Fibroblast of pulmonary artery (primary cell): ENCODE data around the gene ELAC2.

Source experiments
- DNase-seq: peaks from one replicate; pipeline ENCODE4 v3.0.0-alpha.2; 2010; ENCODE audit warnings: low read depth
- H3K4me3 ChIP-seq: replicated peaks from 2 replicates; pipeline ENCODE4 v1.5.1; 2011; ENCODE audit warnings: low read depth, mild to moderate bottlenecking, control low read depth, low read length, moderate library complexity
- CTCF ChIP-seq: IDR thresholded peaks from 2 replicates; pipeline ENCODE4 v1.5.1; 2011; ENCODE audit warnings: mild to moderate bottlenecking, control low read depth, low read length, inconsistent platforms; ENCODE audit errors: missing control alignments

The ELAC2 gene

GRCh38 chr17:12994341-12995074 is 23.3 kb downstream of the ELAC2 start:
- TF ChIP-seq CTCF: no peak
- DNase-seq: no peak

GRCh38 chr17:12993631-12994030 is 24.2 kb downstream of the ELAC2 start:
- TF ChIP-seq CTCF: no peak
- H3K4me3 ChIP-seq: no peak overlapping the region
- no peak for DNase-seq

More at GRCh38 chr17:12994341-12995074, 23.3 kb downstream of the ELAC2 start:
- no peak overlapping the region for H3K4me3 ChIP-seq

DNA sequence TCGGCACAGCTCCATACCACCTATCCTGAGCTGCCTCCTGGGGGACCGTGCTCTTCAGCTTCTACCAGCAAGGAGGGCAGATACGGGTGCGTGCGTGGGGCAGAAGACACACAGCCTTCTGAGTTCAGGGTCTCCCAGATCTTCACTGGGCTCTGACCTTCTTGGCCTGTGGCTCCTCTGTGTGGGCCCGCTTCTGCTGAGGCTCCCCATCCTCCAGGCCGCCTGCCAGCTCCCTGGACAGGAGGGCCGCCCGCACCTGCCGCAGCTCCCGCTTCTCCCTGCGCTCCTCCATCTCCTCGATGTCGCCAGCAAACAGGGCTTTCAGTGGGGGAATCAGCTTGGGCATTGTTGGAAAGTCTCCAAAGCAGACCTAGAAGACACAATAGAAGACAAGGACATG is 25.2 kb downstream of the ELAC2 start:
- TF ChIP-seq CTCF: no peak
- no peak overlapping the region for H3K4me3 ChIP-seq
- DNase-seq: no peak

DNA sequence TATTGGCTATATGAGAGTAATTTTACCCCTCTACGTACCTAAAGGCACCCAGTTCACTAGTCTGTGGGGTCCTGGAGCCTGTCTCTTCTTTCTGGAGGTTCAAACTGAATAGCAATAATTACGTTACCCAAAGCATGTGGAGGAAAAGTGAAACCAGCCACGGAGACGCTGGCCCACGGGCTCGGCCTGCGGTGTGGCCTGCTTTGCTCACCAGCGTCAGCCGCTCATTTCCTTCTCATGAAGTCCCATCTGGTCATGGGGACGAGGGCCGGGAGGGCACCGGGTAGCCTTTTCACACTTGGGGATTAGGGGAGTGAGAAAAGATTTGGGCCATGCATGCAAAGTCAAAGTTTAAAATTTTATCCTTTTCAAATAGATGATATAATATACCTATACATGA is 26.9 kb downstream of the ELAC2 start:
- no peak for TF ChIP-seq CTCF
- no peak overlapping the region for H3K4me3 ChIP-seq
- no peak for DNase-seq

DNA sequence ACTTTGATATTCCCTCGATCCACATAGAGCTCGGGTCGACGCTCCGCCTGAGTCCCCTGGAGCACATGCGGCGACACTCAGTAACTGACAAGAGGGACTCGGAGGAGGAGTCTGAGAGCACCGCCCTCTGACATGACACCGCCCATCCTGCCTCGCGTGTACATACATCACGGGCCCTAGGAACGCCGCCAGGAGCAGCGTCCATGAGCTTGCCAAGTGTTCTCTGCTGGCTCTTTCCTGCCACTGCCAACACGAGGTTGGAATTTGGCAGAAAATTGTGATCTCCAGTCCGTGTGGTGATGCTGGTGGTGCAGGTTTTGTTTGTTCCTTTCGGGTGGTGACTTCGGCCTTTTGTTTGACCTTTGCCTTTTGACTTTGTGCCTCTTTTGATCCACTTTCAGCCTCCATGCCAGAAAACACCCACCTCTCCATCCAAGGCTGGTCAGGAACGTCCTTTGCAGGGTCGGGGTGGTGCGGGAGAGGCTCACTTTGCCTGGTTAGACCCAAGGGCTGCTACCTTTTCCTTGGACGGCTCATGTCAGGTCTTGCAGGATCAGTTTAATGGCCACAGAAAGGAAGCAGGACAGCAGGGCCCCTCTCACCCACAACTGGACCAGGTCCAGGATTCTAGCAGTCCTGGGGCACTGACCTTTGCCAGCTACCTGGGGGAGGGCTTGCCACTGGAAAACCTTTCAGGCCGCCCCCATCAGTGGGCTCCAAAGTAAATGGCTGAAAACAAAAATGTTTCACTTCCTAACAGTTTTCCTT is 27.6 kb downstream of the ELAC2 start:
- TF ChIP-seq CTCF: no peak
- no peak for DNase-seq
- H3K4me3 ChIP-seq: no peak overlapping the region

DNA sequence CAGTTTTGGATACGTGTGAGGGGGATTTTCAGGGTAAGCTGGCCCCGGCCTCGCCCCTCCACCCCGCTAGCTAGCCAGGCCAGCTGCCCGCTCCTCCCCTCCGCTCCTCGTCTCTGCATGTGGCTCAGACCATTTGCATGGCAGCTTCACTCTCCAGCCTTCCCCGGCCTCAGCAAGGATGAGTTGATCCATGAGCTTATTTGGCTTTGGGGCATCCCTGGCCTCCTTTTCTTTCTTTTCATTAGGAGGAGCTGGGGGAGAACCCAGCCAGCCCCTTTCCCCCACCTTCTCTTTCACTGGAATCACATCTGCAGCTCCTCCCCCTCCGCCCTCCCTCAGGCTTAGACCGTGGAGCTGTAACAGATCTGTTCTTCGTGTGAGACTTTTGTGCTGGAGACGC is 30.7 kb downstream of the ELAC2 start:
- no peak for TF ChIP-seq CTCF

More for the DNA sequence above, 30.7 kb downstream of the ELAC2 start:
- H3K4me3 ChIP-seq: no peak overlapping the region
- no peak for DNase-seq
